Measurements from ENCODE around the gene DNAH12.

DNA sequence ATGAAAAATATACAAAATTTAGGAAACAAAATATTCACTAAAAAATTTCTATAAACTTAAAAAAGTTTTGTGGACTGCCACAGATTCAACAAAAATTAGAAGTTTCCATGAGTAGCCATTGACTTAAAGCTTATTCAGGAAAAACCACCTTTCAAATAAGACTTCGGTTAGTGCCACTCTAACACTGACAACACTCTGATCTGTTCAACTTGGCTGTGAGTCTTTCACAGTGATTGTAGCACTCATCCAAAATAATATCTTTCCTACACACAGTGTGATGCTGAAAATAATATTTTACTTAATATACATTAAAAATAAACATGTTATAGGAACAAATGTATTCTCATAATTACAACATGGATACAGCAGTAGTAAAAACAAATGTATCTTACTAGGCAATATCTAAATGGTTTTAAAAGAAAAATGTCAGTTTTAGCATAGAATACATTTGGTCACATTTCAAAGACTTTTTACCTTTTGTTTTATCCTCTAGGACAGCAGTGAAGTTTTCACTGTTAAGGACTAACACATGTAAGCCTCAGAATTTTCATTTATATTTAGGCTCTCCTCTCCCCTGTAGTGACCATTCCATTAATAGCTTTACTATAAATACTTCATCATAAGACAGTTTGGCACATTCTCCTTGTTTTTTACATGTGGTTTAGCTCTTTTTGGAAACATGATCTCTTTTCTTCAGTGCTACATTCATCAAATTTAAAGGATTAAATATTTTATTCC, 251.8 kb downstream of the DNAH12 start, which contains the start of gene ASB14:
- TF ChIP-seq, protein P1, sequence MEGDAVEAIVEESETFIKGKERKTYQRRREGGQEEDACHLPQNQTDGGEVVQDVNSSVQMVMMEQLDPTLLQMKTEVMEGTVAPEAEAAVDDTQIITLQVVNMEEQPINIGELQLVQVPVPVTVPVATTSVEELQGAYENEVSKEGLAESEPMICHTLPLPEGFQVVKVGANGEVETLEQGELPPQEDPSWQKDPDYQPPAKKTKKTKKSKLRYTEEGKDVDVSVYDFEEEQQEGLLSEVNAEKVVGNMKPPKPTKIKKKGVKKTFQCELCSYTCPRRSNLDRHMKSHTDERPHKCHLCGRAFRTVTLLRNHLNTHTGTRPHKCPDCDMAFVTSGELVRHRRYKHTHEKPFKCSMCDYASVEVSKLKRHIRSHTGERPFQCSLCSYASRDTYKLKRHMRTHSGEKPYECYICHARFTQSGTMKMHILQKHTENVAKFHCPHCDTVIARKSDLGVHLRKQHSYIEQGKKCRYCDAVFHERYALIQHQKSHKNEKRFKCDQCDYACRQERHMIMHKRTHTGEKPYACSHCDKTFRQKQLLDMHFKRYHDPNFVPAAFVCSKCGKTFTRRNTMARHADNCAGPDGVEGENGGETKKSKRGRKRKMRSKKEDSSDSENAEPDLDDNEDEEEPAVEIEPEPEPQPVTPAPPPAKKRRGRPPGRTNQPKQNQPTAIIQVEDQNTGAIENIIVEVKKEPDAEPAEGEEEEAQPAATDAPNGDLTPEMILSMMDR (IDR thresholded peaks at IDR 0.05; ENCODE audit: low read depth, low read length, poor library complexity, severe bottlenecking), result no peak
- no peak for TF ChIP-seq EZH2phosphoT487 (IDR thresholded peaks at IDR 0.05; ENCODE audit: borderline replicate concordance, low read length)

All from DOHH2 (cell line).